ENCODE measurements around the gene TAS1R2.

TAS1R2 gene

DNA sequence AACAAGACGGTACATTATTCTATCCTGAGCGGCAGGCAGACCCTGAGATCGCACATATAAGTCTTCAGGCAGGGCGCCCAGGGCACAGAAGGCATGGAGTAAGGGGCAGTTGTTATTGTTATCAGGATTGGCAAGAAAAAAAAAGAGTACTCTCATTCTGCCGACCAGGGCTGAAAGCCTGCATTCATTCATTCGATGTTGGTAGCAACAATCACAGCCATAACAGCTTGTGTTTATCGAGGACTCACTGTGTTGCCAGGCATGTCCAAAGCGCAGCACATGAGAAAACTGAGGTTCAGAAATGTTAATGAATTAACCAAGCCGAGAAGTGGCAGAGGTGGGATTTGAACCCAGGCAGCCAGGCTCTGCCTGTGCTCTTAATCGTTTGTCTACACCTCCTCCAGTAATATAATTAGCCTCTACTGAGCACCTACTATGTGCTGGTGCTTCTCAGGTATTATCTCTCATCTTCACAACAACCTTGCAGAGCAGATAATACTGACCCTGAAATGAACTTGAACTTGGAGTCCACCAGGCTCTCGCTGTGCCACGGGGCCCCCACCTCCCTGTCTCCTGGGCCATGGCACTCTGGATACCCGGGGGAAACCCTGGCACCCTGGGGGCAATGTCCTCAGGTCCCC lies 56.2 kb downstream of the TAS1R2 start:
- 90 to 91% methylated on average over 13 of the region's 13 CpGs for WGBS, 2 experiments
- H3K27ac ChIP-seq (ENCODE audit: insufficient read depth, low read depth, low read length, poor library complexity, severe bottlenecking): no peak overlapping the region
- H3K36me3 ChIP-seq (ENCODE audit: control insufficient read depth, insufficient read depth, low read length): no peaks in the 10 kb centered on the region
- H3K4me3 ChIP-seq (ENCODE audit: insufficient read depth, low read depth, low read length): no peak overlapping the region
- no peaks in the 10 kb centered on the region for H3K27me3 ChIP-seq (ENCODE audit: control insufficient read depth, insufficient read depth, low read length, poor library complexity, severe bottlenecking)
- H3K9me3 ChIP-seq (ENCODE audit: control insufficient read depth, low read length): no peaks in the 10 kb centered on the region
- H3K4me1 ChIP-seq (ENCODE audit: control insufficient read depth, insufficient read depth, low read length): peaks cover 9% of the 10 kb centered on the region

DNA sequence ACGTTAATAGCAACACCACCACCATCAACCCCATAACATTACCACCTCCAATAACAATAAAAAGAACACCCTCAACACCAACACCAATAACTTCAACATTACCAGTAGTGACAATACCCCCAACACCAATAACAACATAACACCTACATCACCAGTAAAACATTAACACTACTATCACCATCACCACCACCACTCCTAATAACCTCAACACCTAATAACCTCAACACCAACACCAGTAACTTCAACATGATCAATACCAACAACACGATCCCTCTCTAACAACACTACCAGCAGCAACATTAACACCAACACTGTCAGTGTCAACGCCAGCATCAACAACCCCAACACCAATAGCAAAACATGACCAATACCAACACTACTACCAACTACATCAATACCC lies 57.2 kb downstream of the TAS1R2 start:
- WGBS, 2 experiments: 88 to 92% methylated on average over 3 of the region's 3 CpGs
- no peaks in the 10 kb centered on the region for H3K27me3 ChIP-seq (ENCODE audit: control insufficient read depth, insufficient read depth, low read length, poor library complexity, severe bottlenecking)
- no peak overlapping the region for H3K4me3 ChIP-seq (ENCODE audit: insufficient read depth, low read depth, low read length)
- H3K36me3 ChIP-seq (ENCODE audit: control insufficient read depth, insufficient read depth, low read length): no peaks in the 10 kb centered on the region
- no peaks in the 10 kb centered on the region for H3K9me3 ChIP-seq (ENCODE audit: control insufficient read depth, low read length)
- H3K27ac ChIP-seq (ENCODE audit: insufficient read depth, low read depth, low read length, poor library complexity, severe bottlenecking): no peak overlapping the region
- peaks cover 6% of the 10 kb centered on the region for H3K4me1 ChIP-seq (ENCODE audit: control insufficient read depth, insufficient read depth, low read length)

DNA sequence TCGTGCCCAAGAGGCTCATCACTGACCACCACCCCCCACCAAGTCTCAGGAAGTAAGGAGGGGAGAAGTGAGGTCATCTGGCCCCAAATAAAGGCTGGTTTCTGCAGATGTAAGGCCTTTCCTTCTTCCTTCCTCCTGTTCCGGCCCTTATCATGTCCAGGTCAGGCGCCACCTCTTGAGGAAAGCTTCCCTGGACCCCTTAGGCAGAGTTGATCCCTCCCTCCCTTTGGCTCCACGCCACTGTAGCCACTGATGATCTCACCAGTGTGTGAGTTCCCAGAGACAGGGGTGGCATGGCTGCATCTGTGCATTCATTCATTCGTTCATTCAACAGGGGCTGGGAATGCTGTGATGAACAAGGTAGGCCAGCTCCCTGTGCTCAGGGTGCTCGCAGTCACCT lies 59.2 kb downstream of the TAS1R2 start:
- Histone ChIP-seq H3K4me1 (ENCODE audit: control insufficient read depth, insufficient read depth, low read length) (peaks cover 9% of the 10 kb centered on the region), H3K27me3 (ENCODE audit: control insufficient read depth, insufficient read depth, low read length, poor library complexity, severe bottlenecking) (no peaks in the 10 kb centered on the region), H3K27ac (ENCODE audit: insufficient read depth, low read depth, low read length, poor library complexity, severe bottlenecking) (no peak overlapping the region), H3K36me3 (ENCODE audit: control insufficient read depth, insufficient read depth, low read length) (no peaks in the 10 kb centered on the region), H3K4me3 (ENCODE audit: insufficient read depth, low read depth, low read length) (no peak overlapping the region), H3K9me3 (ENCODE audit: control insufficient read depth, low read length) (no peaks in the 10 kb centered on the region)
- 95 to 97% methylated on average over 6 of the region's 6 CpGs for WGBS, 2 experiments

DNA sequence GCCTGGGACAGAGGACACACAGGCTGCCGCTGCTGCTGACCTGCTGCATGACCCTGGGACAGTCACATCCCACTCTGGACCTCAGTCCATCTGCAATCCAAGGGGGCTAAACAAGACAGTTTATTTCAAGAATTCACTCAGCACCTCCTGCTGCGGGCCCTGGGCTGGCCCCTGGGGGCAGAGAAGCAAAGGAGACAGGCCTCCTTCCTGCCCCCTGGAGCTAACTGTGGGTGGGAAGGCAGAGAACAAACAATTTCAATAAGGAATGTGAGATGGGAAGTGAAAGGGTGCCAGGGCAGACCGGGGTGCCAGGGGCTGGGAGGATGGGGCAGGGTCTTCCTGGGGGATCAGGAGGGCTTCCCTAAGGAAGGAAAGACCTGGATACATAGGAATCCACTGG lies 60.0 kb downstream of the TAS1R2 start:
- H3K9me3 ChIP-seq (ENCODE audit: control insufficient read depth, low read length): no peaks in the 10 kb centered on the region
- 77 to 83% methylated on average over 3 of the region's 3 CpGs for WGBS, 2 experiments
- H3K27ac ChIP-seq (ENCODE audit: insufficient read depth, low read depth, low read length, poor library complexity, severe bottlenecking): no peak overlapping the region
- H3K4me1 ChIP-seq (ENCODE audit: control insufficient read depth, insufficient read depth, low read length): peaks cover 12% of the 10 kb centered on the region
- H3K27me3 ChIP-seq (ENCODE audit: control insufficient read depth, insufficient read depth, low read length, poor library complexity, severe bottlenecking): no peaks in the 10 kb centered on the region
- no peak overlapping the region for H3K4me3 ChIP-seq (ENCODE audit: insufficient read depth, low read depth, low read length)
- no peaks in the 10 kb centered on the region for H3K36me3 ChIP-seq (ENCODE audit: control insufficient read depth, insufficient read depth, low read length)

DNA sequence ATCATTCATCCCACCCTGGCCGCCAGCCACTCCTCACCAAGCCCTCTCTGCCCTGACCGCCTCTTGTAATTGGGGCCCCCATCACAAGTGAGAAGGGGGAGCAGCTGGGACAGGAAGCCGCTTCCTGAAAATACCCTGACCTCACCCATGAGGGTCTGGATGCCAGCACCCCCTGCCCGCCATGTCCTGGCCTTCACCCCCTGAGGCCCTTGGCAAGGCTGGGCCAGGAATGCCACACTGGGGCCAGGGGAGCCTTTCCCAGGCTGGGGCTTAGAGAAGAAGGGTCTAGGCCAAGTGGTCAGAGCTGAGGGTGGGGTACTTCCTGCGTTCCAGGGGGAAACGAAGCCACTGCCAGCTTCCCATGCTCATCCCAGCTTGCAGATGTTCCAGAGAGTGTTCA lies 60.5 kb downstream of the TAS1R2 start:
- Histone ChIP-seq H3K36me3 (ENCODE audit: control insufficient read depth, insufficient read depth, low read length) (no peaks in the 10 kb centered on the region), H3K4me1 (ENCODE audit: control insufficient read depth, insufficient read depth, low read length) (peaks cover 17% of the 10 kb centered on the region), H3K27ac (ENCODE audit: insufficient read depth, low read depth, low read length, poor library complexity, severe bottlenecking) (no peak overlapping the region), H3K4me3 (ENCODE audit: insufficient read depth, low read depth, low read length) (no peak overlapping the region), H3K9me3 (ENCODE audit: control insufficient read depth, low read length) (no peaks in the 10 kb centered on the region), H3K27me3 (ENCODE audit: control insufficient read depth, insufficient read depth, low read length, poor library complexity, severe bottlenecking) (no peaks in the 10 kb centered on the region)
- WGBS, 2 experiments: 94% methylated on average over 6 of the region's 6 CpGs

DNA sequence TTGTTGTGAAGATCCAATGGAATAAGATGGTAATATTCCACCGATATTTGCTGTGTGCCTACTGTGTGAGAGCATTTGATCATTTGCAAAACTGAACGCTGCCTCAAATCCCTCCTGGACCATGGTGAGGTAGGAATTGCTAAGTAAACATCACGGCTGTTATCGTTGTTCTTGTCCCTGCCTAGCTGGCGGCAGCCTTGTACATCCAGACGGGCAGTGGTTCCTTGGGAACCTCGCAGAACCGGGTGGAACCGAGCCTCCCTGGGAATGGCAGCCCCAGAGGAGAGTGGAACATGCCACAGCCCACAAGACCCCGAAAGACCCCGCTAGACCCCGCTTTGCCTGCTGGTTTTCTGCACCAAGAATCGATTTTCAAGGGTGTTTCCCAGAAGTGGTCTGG lies 60.9 kb downstream of the TAS1R2 start:
- Histone ChIP-seq H3K27me3 (ENCODE audit: control insufficient read depth, insufficient read depth, low read length, poor library complexity, severe bottlenecking) (no peaks in the 10 kb centered on the region), H3K27ac (ENCODE audit: insufficient read depth, low read depth, low read length, poor library complexity, severe bottlenecking) (no peak overlapping the region), H3K4me1 (ENCODE audit: control insufficient read depth, insufficient read depth, low read length) (peaks cover 17% of the 10 kb centered on the region), H3K36me3 (ENCODE audit: control insufficient read depth, insufficient read depth, low read length) (no peaks in the 10 kb centered on the region), H3K4me3 (ENCODE audit: insufficient read depth, low read depth, low read length) (no peak overlapping the region), H3K9me3 (ENCODE audit: control insufficient read depth, low read length) (no peaks in the 10 kb centered on the region)
- 93 to 94% methylated on average over 13 of the region's 13 CpGs for WGBS, 2 experiments

DNA sequence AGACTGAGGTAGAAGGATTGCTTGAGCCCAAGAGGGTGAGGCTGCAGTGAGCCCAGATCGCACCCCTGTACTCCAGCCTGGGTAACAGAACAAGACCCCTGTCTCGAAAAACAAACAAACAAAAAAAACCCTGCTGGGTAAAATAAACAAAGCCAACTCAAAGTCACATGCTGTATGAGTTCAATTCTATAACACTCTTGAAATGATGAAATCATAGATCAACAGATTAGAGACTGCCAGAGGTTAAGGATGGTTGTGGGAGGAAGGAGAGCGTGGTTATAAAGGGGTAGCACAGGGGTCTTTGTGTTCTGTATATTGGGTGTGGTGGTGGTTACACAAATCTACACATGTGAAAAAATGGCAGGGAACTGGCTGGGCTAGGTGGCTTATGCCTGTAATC lies 62.5 kb downstream of the TAS1R2 start:
- no peak overlapping the region for H3K27ac ChIP-seq (ENCODE audit: insufficient read depth, low read depth, low read length, poor library complexity, severe bottlenecking)
- H3K4me3 ChIP-seq (ENCODE audit: insufficient read depth, low read depth, low read length): no peak overlapping the region
- no peaks in the 10 kb centered on the region for H3K36me3 ChIP-seq (ENCODE audit: control insufficient read depth, insufficient read depth, low read length)
- WGBS, 2 experiments: 81 to 91% methylated on average over 3 of the region's 3 CpGs
- H3K9me3 ChIP-seq (ENCODE audit: control insufficient read depth, low read length): no peaks in the 10 kb centered on the region
- no peaks in the 10 kb centered on the region for H3K27me3 ChIP-seq (ENCODE audit: control insufficient read depth, insufficient read depth, low read length, poor library complexity, severe bottlenecking)
- peaks cover 17% of the 10 kb centered on the region for H3K4me1 ChIP-seq (ENCODE audit: control insufficient read depth, insufficient read depth, low read length)

DNA sequence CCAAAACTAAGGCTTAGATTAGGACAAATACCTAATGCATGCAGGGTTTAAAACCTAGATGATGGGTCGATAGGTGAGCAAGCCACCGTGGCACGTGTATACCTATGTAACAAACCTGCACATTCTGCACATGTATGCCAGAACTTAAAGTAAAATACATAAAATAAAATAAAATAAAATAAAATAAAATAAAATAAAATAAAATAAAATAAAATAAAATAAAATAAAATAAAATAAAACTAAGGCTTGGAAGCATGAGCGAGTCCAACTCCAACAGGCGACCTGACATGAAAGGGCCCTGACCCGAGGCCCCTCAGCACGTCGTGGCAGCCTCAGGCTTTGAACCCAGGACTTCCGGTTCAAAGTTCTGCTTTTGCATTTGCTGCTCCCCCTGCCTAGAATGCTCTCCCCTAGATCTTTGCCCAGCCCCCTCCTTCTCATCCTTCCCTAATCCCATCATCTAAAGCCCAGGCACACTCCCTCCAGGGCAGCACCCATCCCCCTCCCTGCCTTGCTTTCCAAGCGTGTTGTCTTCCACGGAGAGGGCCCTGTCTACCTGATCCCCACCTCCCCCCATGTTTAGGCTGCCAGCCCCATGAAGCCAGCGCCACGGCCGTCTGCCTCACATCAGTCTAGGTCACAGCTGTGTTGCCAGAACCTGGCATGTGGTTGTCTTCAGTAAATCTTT lies 64.3 kb downstream of the TAS1R2 start:
- Histone ChIP-seq H3K4me3 (ENCODE audit: insufficient read depth, low read depth, low read length) (no peak overlapping the region), H3K27me3 (ENCODE audit: control insufficient read depth, insufficient read depth, low read length, poor library complexity, severe bottlenecking) (no peaks in the 10 kb centered on the region), H3K4me1 (ENCODE audit: control insufficient read depth, insufficient read depth, low read length) (peaks cover 17% of the 10 kb centered on the region), H3K9me3 (ENCODE audit: control insufficient read depth, low read length) (no peaks in the 10 kb centered on the region), H3K27ac (ENCODE audit: insufficient read depth, low read depth, low read length, poor library complexity, severe bottlenecking) (no peak overlapping the region), H3K36me3 (ENCODE audit: control insufficient read depth, insufficient read depth, low read length) (no peaks in the 10 kb centered on the region)
- WGBS, 2 experiments: 64 to 66% methylated on average over 11 to 14 of the region's 14 CpGs

DNA sequence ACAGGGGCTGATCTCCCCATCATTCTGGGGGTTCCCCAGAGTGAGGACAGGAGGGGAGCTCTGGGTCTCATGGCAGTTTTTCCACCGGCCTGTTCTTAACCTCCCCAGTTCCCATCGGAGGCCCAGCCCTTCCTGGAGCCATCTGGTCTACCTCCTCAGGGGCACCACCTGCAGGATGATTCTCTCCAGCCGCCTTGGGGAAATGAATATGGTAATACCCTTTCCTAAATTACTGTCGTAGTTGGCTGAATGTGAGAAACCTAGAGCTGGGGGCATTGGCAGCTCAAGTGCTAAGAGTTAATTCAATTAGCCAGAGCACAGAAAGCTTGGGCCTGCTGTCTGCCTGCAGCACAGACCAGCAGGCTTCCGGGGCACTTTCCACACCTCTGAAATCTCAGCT lies 64.9 kb downstream of the TAS1R2 start:
- no peaks in the 10 kb centered on the region for H3K9me3 ChIP-seq (ENCODE audit: control insufficient read depth, low read length)
- no peak overlapping the region for H3K27ac ChIP-seq (ENCODE audit: insufficient read depth, low read depth, low read length, poor library complexity, severe bottlenecking)
- 28 to 46% methylated on average over 4 to 5 of the region's 5 CpGs for WGBS, 2 experiments
- peaks cover 17% of the 10 kb centered on the region for H3K4me1 ChIP-seq (ENCODE audit: control insufficient read depth, insufficient read depth, low read length)
- H3K4me3 ChIP-seq (ENCODE audit: insufficient read depth, low read depth, low read length): no peak overlapping the region
- no peaks in the 10 kb centered on the region for H3K27me3 ChIP-seq (ENCODE audit: control insufficient read depth, insufficient read depth, low read length, poor library complexity, severe bottlenecking)
- no peaks in the 10 kb centered on the region for H3K36me3 ChIP-seq (ENCODE audit: control insufficient read depth, insufficient read depth, low read length)

DNA sequence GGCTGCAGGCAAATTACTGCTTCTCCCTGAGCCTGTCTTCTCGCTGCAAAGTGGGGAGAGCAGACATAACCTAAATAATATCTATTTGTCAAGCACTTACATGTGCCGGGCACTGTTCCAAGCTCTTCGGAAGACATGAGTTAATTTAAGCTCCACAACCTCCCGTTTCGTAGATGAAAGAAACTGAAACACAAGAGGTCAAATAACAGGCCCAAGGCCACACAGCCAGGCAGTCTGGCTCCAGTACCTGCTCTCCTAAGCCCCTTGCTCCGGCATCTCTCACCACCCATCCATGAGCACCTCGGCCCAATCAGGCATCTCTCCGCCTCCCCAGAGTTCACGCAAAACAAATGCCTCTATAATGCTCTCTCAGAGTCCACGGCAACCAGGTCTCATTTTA lies 65.4 kb downstream of the TAS1R2 start:
- Histone ChIP-seq H3K27ac (ENCODE audit: insufficient read depth, low read depth, low read length, poor library complexity, severe bottlenecking) (no peak overlapping the region), H3K36me3 (ENCODE audit: control insufficient read depth, insufficient read depth, low read length) (no peaks in the 10 kb centered on the region), H3K27me3 (ENCODE audit: control insufficient read depth, insufficient read depth, low read length, poor library complexity, severe bottlenecking) (no peaks in the 10 kb centered on the region), H3K4me1 (ENCODE audit: control insufficient read depth, insufficient read depth, low read length) (peaks cover 17% of the 10 kb centered on the region), H3K9me3 (ENCODE audit: control insufficient read depth, low read length) (no peaks in the 10 kb centered on the region), H3K4me3 (ENCODE audit: insufficient read depth, low read depth, low read length) (no peak overlapping the region)
- 84% methylated on average over 10 of the region's 10 CpGs for WGBS, 2 experiments
